HG03457 (cell line): Measurements from ENCODE around the gene ACMSD.
A peak's percentile ranks its signal among the peaks of the same experiment; 100 is the strongest.
"Not testable (repeated sequence)": the region's sequence is repeated elsewhere in the genome, so short reads cannot be mapped to it uniquely, and the experiment has no call there.

ENCODE experiments used
- ATAC-seq: cut with Tn5 transposase; IDR thresholded peaks from one replicate; pipeline ENCODE4 v1.9.1; 2021; ENCODE audit warnings: moderate number of reproducible peaks; ENCODE audit not compliant: unreplicated experiment

The ACMSD gene

DNA sequence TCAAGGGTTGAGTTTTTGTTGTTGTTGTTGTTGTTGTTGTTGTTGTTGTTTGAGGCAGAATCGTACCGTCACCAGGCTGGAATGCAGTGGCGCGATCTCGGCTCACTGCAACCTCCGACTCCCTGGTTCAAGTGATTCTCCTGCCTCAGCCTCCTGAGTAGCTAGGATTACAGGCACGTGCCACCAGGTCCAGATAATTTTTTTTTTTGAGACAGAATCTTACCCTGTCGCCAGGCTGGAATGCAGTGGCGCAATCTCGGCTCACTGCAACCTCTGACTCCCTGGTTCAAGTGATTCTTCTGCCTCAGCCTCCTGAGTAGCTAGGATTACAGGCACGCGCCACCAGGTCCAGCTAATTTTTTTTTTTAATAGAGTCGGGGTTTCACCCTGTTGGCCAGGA is 65.3 kb downstream of the ACMSD start:
- ATAC-seq = not testable (repeated sequence)

DNA sequence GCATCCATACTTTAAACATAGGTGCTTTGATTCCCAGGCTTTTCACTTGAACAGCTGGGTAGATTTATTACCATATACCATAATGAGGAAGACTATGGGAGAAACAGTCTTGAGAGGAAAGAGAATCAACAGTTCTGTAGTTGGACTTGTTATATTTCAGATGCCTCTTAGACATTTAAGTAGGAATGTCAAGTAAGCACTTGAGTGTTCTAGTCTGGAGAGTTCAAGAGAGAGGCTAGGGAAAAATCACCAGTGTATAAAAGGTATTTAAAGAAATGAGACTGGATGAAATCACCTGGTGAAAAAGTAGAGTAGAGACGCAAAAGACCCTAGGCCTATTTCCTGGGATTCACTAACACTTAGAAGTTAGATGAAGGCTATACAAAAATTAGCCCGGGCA is 66.8 kb downstream of the ACMSD start:
- no peak for ATAC-seq

DNA sequence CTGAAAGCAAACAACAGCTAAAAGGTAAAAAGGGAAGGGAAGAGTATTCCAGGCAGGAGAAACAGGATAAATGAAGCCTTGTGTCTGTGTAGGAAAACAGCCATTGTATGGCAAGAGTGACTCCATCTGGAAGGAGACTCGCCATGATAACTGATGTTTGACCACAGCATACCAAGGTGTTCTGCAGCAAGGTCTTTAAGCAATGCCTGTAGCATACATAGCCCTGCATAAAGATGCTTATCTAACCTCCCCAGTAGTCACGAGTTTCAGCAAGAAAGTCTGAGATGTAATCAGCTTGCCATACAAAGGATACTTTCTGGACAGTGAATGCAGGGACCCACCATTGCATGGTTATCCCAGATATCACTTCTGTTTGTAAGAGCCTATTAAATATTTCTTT is 68.3 kb downstream of the ACMSD start:
- ATAC-seq = no peak

DNA sequence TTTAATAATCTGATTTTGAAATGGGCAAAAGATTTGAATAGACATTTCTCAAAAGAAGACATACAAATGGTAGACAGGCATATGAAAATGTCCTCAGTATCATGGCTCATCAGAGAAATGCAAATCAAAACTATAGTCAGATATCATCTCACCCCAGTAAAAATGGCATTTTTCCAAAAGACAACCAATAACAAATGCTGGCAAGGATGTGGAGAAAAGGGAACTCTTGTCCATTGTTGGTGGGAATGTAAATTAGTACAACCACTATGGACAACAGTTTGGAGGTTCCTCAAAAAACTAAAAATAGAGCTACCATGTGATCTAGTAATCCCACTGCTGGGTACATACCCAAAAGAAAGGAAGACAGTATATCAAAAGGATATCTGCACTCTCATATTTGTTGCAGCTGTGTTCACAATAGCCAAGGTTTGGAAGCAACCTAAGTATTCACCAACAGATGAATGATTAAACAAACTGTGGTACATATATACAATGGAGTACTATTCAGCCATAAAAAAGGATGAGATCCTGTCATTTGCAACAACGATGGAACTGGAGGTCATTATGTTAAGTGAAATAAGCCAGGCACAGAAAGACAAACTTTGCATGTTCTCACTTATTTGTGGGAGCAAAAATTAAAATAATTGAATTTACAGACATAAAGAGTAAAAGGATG is 69.2 kb downstream of the ACMSD start:
- not testable (repeated sequence) for ATAC-seq

DNA sequence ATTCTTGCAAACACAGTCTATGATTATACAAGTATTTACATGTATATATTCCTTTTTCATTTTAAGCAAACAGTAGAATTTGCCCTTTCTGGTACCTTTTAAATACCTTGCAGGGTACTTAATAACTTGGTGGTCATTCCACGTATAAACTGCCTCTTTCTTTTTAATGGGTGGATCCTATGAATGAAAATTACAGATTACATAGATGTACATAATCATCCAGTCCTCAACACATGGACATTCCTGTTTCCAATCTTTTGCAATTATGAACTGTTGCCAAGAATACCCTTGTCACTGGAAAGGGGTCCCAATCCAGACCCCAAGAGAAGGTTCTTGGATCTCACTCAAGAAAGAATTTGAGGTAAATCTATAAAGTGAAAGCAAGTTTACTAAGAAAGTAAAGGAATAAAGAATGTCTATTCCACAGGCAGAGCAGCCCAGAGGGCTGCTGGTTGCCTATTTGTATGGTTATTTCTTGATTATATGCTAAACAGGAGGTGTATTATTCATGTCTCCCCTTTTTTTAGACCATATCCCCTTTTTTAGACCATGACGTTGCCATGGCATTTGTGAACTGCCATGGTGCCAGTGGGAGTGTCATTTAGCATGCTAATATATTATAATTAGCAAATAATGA is 72.5 kb downstream of the ACMSD start:
- ATAC-seq = no peak

DNA sequence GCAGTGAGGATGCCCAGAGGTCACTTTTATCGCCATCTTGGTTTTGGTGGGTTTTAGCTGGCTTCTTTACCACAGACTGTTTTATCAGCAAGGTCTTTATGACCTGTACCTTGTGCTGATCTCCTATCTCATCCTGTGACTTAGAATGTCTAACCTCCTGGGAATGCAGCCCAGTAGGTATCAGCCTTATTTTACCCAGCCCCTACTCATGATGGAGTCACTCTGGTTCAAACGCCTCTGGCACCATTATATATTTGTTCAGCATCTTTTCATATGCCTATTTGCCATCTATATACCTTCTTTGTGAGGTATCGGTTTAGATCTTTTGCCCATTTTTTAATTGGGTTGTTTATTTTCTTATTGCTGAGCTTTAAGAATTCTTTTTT is 73.0 kb downstream of the ACMSD start:
- ATAC-seq = no peak

DNA sequence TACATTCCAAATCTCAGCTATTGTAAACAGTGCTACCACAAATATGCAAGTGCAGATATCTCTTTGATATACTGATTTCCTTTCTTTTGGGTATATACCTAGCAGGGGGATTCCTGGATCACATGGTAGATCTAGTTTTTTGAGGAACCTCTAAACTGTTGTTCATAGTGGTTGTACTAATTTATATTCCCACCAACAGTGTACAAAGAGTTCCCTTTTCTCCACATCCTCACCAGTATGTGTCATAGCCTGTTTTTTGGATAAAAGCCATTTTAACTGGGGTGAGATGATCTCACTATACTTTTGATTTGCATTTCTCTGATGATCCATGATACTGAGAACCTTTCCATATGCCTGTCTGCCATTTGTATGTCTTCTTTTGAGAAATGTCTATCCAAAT is 73.9 kb downstream of the ACMSD start:
- ATAC-seq = no peak

DNA sequence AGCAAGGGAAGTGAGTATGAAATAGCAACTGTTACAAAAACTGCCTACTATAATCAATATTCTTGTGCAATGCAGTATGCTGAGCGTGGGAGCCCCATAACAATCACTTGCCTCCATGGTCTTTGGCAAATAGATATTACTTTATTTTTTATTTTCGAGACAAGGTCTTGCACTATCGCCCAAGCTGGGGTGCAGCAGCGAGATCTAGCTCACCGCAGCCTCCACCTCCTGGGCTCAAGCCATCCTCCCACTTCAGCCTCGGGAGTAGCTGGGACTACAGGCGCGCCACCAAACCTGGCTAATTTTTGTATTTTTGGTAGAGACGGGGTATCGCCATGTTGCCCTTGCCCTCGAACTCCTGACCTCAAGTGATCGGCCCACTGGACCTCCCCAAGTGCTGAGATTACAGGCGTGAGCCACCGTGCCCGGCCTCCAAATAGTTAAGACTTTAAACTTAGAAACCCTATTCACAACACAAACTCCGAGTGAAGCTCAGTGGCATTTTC is 79.0 kb downstream of the ACMSD start:
- no peak for ATAC-seq

DNA sequence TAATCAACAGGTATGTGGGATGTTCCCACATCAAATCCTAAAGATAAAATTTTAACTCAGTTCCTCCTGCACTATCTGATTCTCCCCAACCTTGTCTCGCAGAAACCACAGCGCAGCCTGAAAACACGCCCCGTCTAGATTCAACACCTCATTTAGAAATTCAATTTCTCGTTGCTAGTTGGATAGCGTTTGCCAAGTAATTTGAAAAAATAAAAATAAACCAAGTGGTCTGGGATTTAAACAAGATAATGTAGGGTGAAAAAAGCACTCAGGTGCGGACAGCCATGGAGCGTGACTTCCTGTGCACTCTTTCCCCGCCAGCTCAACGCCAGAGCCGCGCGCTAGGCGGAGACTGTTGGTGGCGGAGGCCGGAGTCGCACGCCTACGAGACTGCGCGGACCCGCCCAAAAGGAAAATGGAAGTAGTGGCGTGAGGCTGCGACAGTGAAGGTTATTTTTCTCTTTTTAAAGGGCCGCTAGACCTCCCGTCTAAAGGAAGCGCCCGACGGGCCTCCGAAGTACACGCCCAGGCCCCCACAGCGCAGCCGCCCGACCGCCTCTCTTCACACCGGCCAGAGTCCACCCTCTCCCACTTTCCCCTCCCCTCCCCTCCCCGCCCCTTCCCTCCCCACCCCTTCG is 79.6 kb downstream of the ACMSD start:
- peak; percentile 68 for ATAC-seq

DNA sequence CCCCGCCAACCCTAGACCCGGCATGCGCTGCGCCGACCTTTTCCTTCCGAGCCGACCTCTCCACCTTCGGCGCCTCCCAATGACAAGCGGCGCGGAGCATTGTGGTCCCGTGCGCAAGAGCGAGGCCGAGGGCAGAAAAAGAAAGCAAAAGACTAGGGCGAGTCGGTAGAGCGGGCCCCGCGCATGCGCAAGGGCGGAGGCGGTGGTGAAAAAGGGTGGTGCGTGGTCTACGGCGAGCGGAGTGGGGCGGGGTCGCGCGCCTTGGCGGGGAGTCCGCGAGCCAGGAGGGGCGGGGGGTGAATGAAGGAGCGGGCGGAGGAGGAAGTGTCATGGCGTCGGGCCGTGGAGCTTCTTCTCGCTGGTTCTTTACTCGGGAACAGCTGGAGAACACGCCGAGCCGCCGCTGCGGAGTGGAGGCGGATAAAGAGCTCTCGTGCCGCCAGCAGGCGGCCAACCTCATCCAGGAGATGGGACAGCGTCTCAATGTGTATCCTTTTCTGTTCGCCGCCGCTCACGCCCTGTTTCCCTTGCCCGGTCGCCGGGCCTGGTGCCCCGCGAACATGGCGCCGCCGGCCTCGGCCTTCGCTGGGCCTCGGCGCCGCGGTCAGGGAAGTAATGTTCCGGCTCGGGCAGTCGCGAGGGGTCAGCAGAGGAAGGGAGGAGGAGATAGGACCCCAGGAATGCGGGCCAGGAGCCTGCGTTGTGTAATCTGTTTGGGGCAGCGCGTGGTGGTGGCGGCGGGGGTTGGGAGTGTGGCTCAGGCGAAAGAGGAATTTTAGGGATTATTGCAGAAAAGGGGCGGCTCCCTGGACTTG is 80.3 kb downstream of the ACMSD start, which contains the start of gene CCNT2:
TSS of gene CCNT2 (plus strand) at position 297 of the 815 bp plus-strand sequence. CDS start at position 330, 33 bp downstream.
- peak; percentile 74 for ATAC-seq

DNA sequence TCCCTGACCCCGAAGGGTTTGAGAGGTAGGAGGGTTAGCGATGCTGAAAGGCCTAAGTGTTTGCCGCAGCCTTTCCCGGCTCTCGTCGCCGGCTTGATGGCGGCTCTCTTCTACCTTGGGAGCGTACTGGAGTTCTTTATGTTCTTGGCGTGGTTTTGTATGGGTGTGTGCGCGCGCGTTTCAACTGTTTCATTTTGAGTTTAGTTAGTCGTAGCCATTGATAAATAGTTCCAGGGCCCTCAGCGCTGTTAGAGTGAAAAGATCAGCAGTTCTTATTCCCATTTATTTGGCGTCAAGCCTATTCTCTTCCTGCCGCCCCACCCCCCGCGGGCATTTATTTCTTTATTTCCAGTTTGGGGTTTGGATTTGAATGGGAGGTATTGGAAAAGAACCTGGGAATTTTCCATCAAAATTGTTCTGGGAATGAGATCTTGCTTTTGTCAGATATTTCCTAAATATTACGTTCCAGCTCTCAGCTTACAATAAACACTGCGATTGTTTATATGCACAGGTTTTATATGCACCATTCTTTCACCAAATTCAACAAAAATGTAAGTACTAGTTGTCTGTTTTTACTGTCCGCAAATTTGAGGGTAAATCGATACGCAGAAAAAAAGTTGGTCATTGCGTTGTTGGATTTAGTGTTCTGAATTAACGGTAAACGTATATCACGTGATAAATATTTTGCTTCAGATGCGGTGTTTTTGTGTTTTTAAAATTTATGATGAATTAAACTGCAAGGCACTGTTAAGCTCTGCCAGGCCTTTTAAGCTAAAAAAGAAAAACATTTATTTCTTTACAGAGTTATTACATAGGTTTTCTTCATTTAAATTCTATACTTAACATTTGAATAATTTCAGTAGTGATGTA is 81.2 kb downstream of the ACMSD start:
- no peak for ATAC-seq

DNA sequence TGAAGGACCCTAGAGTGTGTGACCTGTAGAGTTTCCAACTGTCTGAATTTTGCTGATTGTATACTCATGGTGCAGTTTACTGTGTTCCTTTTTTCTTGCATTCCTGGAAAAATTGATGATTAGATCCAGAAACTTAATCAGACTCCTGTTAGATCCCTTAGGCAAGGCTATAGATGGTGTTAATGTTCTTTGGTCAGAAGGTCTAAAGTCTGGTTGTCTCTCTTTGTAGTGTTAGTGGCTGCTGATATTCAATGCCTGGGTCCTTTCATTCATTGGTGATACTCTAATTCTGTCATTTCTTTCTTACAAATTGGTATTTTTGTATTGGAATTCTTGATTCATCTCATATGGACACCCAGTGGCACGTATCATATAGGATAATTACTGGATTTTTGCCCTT is 86.5 kb downstream of the ACMSD start:
- ATAC-seq = no peak

DNA sequence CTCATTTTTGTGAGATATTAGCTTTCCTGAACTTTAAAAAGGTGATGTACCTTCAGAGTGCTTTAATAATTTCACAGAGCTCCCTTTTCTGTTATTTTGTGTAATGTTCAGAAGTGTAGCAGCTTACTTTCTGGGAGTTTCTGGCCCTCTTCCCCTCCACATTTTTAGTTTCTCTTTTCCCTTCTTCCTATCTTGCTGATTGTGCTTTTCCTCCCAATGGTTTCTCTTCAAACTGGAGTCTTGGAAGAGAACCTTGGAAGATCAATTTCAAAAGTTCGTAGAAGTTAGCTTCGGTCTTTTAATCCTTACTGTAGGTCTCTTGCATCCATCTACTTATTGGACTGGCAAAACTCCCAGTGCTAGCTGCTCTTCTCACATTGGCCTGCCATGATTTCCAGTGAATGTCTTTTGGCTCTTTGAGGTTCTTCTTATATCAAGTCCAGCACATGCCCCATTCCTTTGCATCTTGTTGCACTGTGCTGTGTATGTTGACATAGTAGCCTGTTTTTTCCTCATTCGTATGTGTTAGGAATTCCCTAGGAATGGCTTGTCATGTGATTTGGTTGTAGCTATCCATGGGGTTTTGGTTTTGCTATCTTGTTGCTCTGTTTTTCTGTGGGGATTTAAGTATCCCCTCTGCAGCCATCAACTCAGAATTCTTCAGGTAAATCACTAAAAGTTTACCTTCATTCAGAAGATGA is 88.0 kb downstream of the ACMSD start:
- ATAC-seq = no peak

DNA sequence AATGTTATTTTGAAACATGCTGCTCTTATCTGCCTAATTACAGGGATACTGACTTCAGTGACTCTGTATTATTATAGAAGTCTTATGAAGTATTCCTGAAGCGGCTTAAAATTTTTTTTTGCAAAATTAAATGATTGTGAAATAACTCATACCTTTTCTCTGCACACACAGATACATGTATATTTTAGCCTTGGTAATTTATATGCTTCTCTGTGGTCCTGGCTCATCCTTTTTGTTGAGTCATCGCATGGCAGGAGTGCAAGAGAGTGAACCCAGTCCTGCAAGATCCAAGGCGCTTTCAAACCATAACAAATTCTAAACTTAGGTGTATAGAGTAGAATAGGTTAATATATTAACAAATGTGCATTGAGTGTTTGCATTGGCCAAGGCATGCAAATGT is 88.8 kb downstream of the ACMSD start:
- no peak for ATAC-seq

DNA sequence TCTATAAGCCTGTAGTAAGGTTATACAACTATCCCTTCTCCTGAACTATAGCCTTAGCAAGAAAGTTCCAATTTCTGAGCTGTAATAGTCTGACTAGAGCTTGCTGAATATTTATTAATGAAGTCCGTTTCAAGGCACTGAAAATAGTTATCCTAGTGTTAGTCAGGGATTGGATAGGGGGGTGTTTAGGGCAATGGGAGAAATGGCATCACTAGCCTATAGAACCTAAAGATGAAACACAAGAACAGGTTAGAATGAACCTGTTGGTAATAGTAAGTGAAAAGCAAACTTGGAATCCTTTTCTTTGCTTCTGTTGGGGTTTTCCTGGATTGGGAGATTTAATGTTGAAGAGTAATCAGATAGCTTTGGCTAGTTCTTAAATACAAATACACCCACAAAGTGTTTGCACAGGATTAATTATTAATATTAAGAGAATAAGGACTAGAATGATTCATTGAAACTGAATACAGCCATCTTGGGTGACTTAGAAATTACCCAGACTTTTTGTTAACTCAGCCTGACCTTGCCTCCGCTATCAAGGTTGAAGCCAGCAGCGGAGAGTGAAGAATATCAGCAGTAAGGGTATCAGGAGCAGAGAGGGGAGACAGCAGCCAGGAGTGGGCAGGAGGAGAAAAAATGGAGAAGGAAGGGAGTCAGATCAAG is 94.6 kb downstream of the ACMSD start:
- ATAC-seq = no peak

DNA sequence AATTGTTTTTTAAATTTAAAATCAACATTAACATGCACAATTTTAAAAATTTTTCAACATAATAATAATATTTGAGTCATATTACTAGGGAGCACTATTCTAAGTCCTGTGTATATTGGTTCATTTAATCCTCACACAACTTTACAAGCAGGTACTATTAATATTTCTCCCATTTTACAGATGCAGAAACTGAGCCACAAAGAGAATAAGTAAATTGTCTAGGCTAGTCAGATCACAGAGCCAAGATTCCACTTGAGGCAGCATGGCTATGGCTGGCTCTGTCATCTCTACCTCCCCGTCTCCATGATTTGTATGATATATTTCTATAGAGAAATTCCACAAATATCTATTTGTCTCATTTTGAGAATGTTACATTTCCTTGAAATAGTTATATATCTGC is 95.3 kb downstream of the ACMSD start:
- ATAC-seq = no peak

DNA sequence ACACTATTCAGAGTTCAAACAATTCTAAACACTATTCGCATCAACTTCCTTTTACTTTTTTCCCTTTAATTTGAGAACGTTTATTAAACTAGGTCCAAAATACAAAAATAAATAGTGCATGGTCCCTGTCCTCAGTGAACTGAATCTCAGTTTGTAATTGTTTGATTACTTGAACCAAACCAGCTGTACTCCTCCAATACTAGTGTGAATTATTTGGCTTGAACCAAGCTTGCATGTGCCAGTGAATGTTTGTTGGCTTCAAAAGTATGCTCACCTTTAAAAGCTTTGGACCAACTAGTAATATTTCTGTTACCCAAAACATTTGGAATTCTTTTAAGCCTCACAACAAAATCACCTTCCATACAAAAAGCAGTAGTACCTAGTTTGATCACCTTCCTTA is 95.7 kb downstream of the ACMSD start:
- ATAC-seq = no peak

DNA sequence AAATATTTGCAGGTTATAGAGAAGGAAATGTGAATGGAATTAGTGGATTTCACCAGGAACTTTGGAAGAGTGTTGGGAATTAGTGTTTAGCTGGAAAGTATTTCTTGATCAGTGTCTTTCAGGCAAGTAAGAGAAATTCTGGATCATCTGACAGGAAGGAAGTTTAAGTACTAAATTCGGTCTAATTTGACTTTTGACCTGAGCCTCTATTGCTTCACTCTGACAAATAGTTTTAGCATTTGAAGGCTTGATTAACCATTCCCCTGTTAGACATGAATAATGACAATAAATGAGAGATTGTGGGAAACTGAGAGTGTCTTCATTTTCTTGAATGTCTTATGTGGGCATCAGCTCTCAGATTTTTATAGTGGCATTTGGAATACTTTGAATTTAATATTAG is 96.2 kb downstream of the ACMSD start:
- ATAC-seq = no peak

DNA sequence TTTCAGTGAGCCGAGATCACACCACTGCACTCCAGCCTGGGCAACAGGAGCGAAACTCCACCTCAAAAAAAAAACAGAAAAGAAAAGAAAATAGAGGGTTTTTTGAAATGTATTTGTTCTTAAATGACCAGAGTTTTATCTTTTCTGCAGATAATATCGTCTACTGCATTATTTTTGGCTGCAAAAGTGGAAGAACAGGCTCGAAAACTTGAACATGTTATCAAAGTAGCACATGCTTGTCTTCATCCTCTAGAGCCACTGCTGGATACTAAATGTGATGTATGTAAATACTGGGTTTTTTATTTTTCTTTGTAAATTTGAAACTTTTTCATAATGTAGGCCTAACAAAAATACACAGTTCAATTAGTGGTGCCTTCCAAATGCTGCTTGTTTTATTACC is 98.3 kb downstream of the ACMSD start:
- ATAC-seq = no peak
